ENCODE measurements around the gene PMS1. TPM values are rescaled to one million over a fixed set of nuclear protein-coding genes. Genes with fewer than 3 reads are reported as not detected.

PMS1 gene
- total and polyA plus RNA-seq, 7 experiments from 2014 or later, result 11.1 to 30.1 (median 18.3) TPM

DNA sequence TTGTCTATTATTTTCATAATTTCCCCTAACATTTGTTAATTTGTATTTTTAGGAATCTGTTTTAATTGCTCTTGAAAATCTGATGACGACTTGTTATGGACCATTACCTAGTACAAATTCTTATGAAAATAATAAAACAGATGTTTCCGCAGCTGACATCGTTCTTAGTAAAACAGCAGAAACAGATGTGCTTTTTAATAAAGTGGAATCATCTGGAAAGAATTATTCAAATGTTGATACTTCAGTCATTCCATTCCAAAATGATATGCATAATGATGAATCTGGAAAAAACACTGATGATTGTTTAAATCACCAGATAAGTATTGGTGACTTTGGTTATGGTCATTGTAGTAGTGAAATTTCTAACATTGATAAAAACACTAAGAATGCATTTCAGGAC, 69.9 kb downstream of the PMS1 start:
- no peaks in the 10 kb centered on the region for H3K4me1 ChIP-seq (ENCODE audit: control insufficient read depth in 2 of 2, insufficient read depth in 2 of 2, low read length in 2 of 2)
- Mint-ChIP-seq H3K36me3 (peaks cover 4 to 49% (median 31%) of the 10 kb centered on the region in 5 donors), H3K9me3 (no peaks in the 10 kb centered on the region), H3K27me3 (no peaks in the 10 kb centered on the region), H3K4me3 (no peak overlapping the region), H3K27ac (no peak overlapping the region), H3K4me1 (no peaks in the 10 kb centered on the region)
- H3K27ac ChIP-seq (ENCODE audit: low read depth, low read length), result no peak overlapping the region
- H3K27me3 ChIP-seq (ENCODE audit: control insufficient read depth in 2 of 2, insufficient read depth in 2 of 2, low read length in 2 of 2), result no peaks in the 10 kb centered on the region
- H3K36me3 ChIP-seq (ENCODE audit: control insufficient read depth in 2 of 3, insufficient read depth in 3 of 3, low read length in 3 of 3), result peaks cover 0 to 3% (median 0%) of the 10 kb centered on the region in 3 experiments
- DNase-seq (no peak), ATAC-seq (no peak)
- ChIA-PET POLR2A (no interaction called here), CTCF (no interaction called here)
- H3K9me3 ChIP-seq (ENCODE audit: control insufficient read depth in 2 of 3, low read length in 3 of 3), result no peaks in the 10 kb centered on the region
- intact Hi-C loops (cut with micrococcal nuclease), result no loop called here
- no peak overlapping the region for H3K4me3 ChIP-seq (ENCODE audit: low read length)

GRCh38 chr2:189854940-189855339, 70.7 kb downstream of the PMS1 start:
- H3K9me3 Mint-ChIP-seq, result no peaks in the 10 kb centered on the region
- no peak overlapping the region for H3K27ac ChIP-seq (ENCODE audit: low read depth, low read length)
- DNase-seq (no peak), ATAC-seq (no peak)
- no peak overlapping the region for H3K4me3 ChIP-seq (ENCODE audit: low read length)
- H3K4me3 Mint-ChIP-seq, result no peak overlapping the region
- H3K4me1 ChIP-seq (ENCODE audit: control insufficient read depth in 2 of 2, insufficient read depth in 2 of 2, low read length in 2 of 2), result no peaks in the 10 kb centered on the region
- no peak overlapping the region for H3K27ac Mint-ChIP-seq
- peaks cover 0 to 3% (median 0%) of the 10 kb centered on the region in 3 experiments for H3K36me3 ChIP-seq (ENCODE audit: control insufficient read depth in 2 of 3, insufficient read depth in 3 of 3, low read length in 3 of 3)
- intact Hi-C loops (cut with micrococcal nuclease), result no loop called here
- H3K27me3 ChIP-seq (ENCODE audit: control insufficient read depth in 2 of 2, insufficient read depth in 2 of 2, low read length in 2 of 2), result no peaks in the 10 kb centered on the region
- POLR2A ChIA-PET, result no interaction called here
- peaks cover 4 to 50% (median 31%) of the 10 kb centered on the region in 5 donors for H3K36me3 Mint-ChIP-seq
- no peaks in the 10 kb centered on the region for H3K9me3 ChIP-seq (ENCODE audit: control insufficient read depth in 2 of 3, low read length in 3 of 3)
- no peaks in the 10 kb centered on the region for H3K4me1 Mint-ChIP-seq
- no peaks in the 10 kb centered on the region for H3K27me3 Mint-ChIP-seq
- CTCF ChIA-PET, result no interaction called here

DNA sequence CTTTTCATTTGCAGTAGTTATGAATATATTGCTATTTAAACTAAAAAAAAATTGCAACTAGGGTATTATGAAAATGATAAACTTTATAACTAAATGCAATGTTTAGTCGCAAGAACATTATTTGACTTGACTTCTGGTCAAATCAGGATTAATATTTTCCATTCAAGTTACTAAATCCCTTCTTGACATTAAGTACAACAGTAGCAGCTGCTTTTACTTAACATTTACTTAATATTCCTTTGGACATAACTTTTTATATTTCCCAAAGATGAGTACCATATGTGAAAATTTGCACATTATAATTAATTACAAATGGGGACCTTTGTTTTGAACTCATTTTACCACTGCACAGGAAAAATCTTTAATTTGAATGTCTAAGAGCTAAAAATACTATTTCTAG, 74.0 kb downstream of the PMS1 start:
- no peak for DNase-seq
- ChIA-PET CTCF (no interaction called here), POLR2A (no interaction called here)
- Mint-ChIP-seq H3K27me3 (no peaks in the 10 kb centered on the region), H3K4me1 (no peaks in the 10 kb centered on the region), H3K4me3 (no peak overlapping the region), H3K27ac (no peak overlapping the region), H3K36me3 (peaks cover 4 to 49% (median 39%) of the 10 kb centered on the region in 5 donors), H3K9me3 (peaks cover 0 to 8% (median 0%) of the 10 kb centered on the region in 11 donors)
- Histone ChIP-seq H3K9me3 (ENCODE audit: control insufficient read depth in 2 of 3, low read length in 3 of 3) (no peaks in the 10 kb centered on the region), H3K27me3 (ENCODE audit: control insufficient read depth in 2 of 2, insufficient read depth in 2 of 2, low read length in 2 of 2) (no peaks in the 10 kb centered on the region), H3K27ac (ENCODE audit: low read depth, low read length) (no peak overlapping the region), H3K4me3 (ENCODE audit: low read length) (no peak overlapping the region), H3K36me3 (ENCODE audit: control insufficient read depth in 2 of 3, insufficient read depth in 3 of 3, low read length in 3 of 3) (peaks cover 0 to 3% (median 0%) of the 10 kb centered on the region in 3 experiments), H3K4me1 (ENCODE audit: control insufficient read depth in 2 of 2, insufficient read depth in 2 of 2, low read length in 2 of 2) (no peaks in the 10 kb centered on the region)
- ATAC-seq, result no peak
- intact Hi-C loops (cut with micrococcal nuclease), result no loop called here

DNA sequence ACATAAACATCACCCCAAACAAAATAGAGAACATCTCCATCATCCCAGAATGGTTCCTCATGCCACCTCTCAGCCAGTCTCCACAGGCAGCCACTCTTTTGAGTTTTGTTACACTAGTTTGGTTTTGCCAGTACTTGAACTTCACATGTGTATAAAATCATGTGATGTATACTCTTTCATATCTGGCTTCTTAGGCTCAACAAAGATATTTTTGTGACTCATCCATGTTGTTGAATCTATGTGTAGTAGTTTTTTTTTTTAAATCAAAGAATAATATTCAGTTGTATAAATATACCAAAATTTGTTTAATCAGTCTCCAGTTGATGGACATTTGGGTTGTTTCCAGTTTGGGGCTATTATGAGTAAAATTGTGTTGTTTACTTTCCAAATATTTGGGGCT, 75.9 kb downstream of the PMS1 start:
- H3K27ac ChIP-seq (ENCODE audit: low read depth, low read length), result no peak overlapping the region
- no peaks in the 10 kb centered on the region for H3K9me3 ChIP-seq (ENCODE audit: control insufficient read depth in 2 of 3, low read length in 3 of 3)
- H3K36me3 ChIP-seq (ENCODE audit: control insufficient read depth in 2 of 3, insufficient read depth in 3 of 3, low read length in 3 of 3), result no peaks in the 10 kb centered on the region
- Mint-ChIP-seq H3K4me3 (no peak overlapping the region), H3K9me3 (peaks cover 0 to 8% (median 0%) of the 10 kb centered on the region in 11 donors), H3K27me3 (no peaks in the 10 kb centered on the region), H3K4me1 (no peaks in the 10 kb centered on the region), H3K36me3 (peaks cover 0 to 49% (median 35%) of the 10 kb centered on the region in 5 donors), H3K27ac (no peak overlapping the region)
- DNase-seq (no peak), ATAC-seq (no peak)
- CTCF ChIA-PET, result no interaction called here
- intact Hi-C loops (cut with micrococcal nuclease), result no loop called here
- no peaks in the 10 kb centered on the region for H3K27me3 ChIP-seq (ENCODE audit: control insufficient read depth in 2 of 2, insufficient read depth in 2 of 2, low read length in 2 of 2)
- POLR2A ChIA-PET, result no interaction called here
- no peak overlapping the region for H3K4me3 ChIP-seq (ENCODE audit: low read length)
- no peaks in the 10 kb centered on the region for H3K4me1 ChIP-seq (ENCODE audit: control insufficient read depth in 2 of 2, insufficient read depth in 2 of 2, low read length in 2 of 2)

DNA sequence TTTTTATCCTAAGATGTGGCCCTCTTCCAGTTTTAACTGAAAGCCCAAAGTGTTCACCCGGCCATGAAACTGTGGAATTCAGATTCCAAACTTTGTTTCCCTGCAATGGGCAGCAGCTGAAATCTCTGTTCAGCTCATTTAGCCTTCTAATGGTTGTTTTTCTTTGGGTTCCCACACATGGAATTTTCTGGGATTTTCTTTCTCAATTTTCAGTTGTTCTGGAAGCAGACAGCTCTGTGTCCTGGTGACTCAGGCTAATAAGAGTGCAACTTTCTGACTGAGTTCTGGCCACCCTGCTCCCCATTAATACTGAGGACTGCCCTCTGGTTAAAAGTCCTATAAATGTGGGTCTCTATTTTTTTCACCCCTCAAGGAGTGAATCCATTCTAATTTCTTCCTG, 78.5 kb downstream of the PMS1 start:
- Mint-ChIP-seq H3K9me3 (peaks cover 0 to 8% (median 0%) of the 10 kb centered on the region in 11 donors), H3K4me1 (no peaks in the 10 kb centered on the region), H3K27me3 (no peaks in the 10 kb centered on the region), H3K36me3 (peaks cover 0 to 39% (median 36%) of the 10 kb centered on the region in 5 donors), H3K4me3 (no peak overlapping the region), H3K27ac (no peak overlapping the region)
- no peaks in the 10 kb centered on the region for H3K36me3 ChIP-seq (ENCODE audit: control insufficient read depth in 2 of 3, insufficient read depth in 3 of 3, low read length in 3 of 3)
- POLR2A ChIA-PET, result no interaction called here
- DNase-seq (no peak), ATAC-seq (no peak)
- CTCF ChIA-PET, result no interaction called here
- H3K27me3 ChIP-seq (ENCODE audit: control insufficient read depth in 2 of 2, insufficient read depth in 2 of 2, low read length in 2 of 2), result no peaks in the 10 kb centered on the region
- intact Hi-C loops (cut with micrococcal nuclease), result no loop called here
- H3K4me3 ChIP-seq (ENCODE audit: low read length), result no peak overlapping the region
- H3K27ac ChIP-seq (ENCODE audit: low read depth, low read length), result no peak overlapping the region
- no peaks in the 10 kb centered on the region for H3K4me1 ChIP-seq (ENCODE audit: control insufficient read depth in 2 of 2, insufficient read depth in 2 of 2, low read length in 2 of 2)
- no peaks in the 10 kb centered on the region for H3K9me3 ChIP-seq (ENCODE audit: control insufficient read depth in 2 of 3, low read length in 3 of 3)

GRCh38 chr2:189865826-189866225, 81.6 kb downstream of the PMS1 start:
- H3K9me3 Mint-ChIP-seq, result peaks cover 0 to 8% (median 0%) of the 10 kb centered on the region in 11 donors
- no peaks in the 10 kb centered on the region for H3K4me1 Mint-ChIP-seq
- intact Hi-C loops (cut with micrococcal nuclease), result no loop called here
- Histone ChIP-seq H3K27me3 (ENCODE audit: control insufficient read depth in 2 of 2, insufficient read depth in 2 of 2, low read length in 2 of 2) (no peaks in the 10 kb centered on the region), H3K4me1 (ENCODE audit: control insufficient read depth in 2 of 2, insufficient read depth in 2 of 2, low read length in 2 of 2) (no peaks in the 10 kb centered on the region), H3K36me3 (ENCODE audit: control insufficient read depth in 2 of 3, insufficient read depth in 3 of 3, low read length in 3 of 3) (no peaks in the 10 kb centered on the region), H3K27ac (ENCODE audit: low read depth, low read length) (no peak overlapping the region), H3K9me3 (ENCODE audit: control insufficient read depth in 2 of 3, low read length in 3 of 3) (no peaks in the 10 kb centered on the region), H3K4me3 (ENCODE audit: low read length) (no peak overlapping the region)
- ATAC-seq (no peak), DNase-seq (no peak)
- ChIA-PET CTCF (no interaction called here), POLR2A (no interaction called here)
- H3K36me3 Mint-ChIP-seq, result peaks cover 0 to 42% (median 40%) of the 10 kb centered on the region in 5 donors
- H3K27me3 Mint-ChIP-seq, result no peaks in the 10 kb centered on the region
- no peak overlapping the region for H3K27ac Mint-ChIP-seq
- H3K4me3 Mint-ChIP-seq, result no peak overlapping the region

DNA sequence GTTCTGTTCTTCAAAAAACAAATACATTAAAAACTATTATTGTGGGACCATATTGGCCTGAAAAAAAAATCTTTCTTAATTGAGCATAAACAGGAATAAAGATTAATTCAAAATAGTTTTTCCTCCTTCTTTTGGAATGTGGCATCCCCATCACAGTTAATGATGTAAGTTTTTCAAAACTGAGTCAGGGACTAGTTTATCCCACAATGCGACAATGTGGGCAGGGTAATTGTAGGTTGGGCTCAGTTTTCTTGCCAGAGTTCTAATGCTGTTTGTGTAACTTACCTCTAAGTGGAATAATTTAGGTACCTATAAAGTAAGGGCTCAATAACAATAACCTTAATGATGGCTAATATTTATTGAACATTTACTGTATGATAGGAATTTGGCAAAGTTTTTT, 82.0 kb downstream of the PMS1 start:
- DNase-seq (no peak), ATAC-seq (no peak)
- H3K4me3 ChIP-seq (ENCODE audit: low read length), result no peak overlapping the region
- H3K36me3 ChIP-seq (ENCODE audit: control insufficient read depth in 2 of 3, insufficient read depth in 3 of 3, low read length in 3 of 3), result no peaks in the 10 kb centered on the region
- no peaks in the 10 kb centered on the region for H3K9me3 ChIP-seq (ENCODE audit: control insufficient read depth in 2 of 3, low read length in 3 of 3)
- intact Hi-C loops (cut with micrococcal nuclease), result no loop called here
- H3K9me3 Mint-ChIP-seq, result peaks cover 0 to 8% (median 0%) of the 10 kb centered on the region in 11 donors
- no peaks in the 10 kb centered on the region for H3K27me3 Mint-ChIP-seq
- CTCF ChIA-PET, result no interaction called here
- H3K36me3 Mint-ChIP-seq, result peaks cover 0 to 46% (median 41%) of the 10 kb centered on the region in 5 donors
- H3K4me1 ChIP-seq (ENCODE audit: control insufficient read depth in 2 of 2, insufficient read depth in 2 of 2, low read length in 2 of 2), result no peaks in the 10 kb centered on the region
- H3K27me3 ChIP-seq (ENCODE audit: control insufficient read depth in 2 of 2, insufficient read depth in 2 of 2, low read length in 2 of 2), result no peaks in the 10 kb centered on the region
- no peak overlapping the region for H3K4me3 Mint-ChIP-seq
- H3K4me1 Mint-ChIP-seq, result no peaks in the 10 kb centered on the region
- no peak overlapping the region for H3K27ac ChIP-seq (ENCODE audit: low read depth, low read length)
- H3K27ac Mint-ChIP-seq, result no peak overlapping the region
- POLR2A ChIA-PET, result no interaction called here
